Measurements from ENCODE around the gene ADCY9. TPM values are rescaled to one million over a fixed set of nuclear protein-coding genes. Genes with fewer than 3 reads are reported as not detected.
A peak's percentile ranks its signal among the peaks of the same experiment; 100 is the strongest.

ADCY9 gene
- total RNA-seq, 2 donors from 2014 or later, result 31.5 to 42.2 TPM

DNA sequence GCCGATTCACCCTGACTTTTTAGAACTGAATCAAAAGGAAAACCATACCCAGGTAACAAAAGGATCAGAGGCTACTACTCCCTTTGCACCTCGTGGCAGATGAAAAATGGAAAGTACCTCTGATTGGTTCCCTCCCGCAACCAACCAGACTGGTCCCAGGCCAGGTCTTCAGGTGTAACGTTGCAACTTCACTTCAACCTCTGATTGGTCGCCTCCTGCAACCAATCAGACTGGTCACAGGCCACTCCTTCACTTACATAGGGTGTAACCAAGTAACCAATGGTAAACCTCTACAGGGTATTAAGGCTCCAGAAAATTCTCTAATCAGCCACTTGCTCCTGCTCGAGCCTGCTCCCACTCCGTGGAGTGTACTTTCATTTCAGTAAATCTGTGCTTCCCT lies 89.4 kb downstream of the ADCY9 start:
- Histone ChIP-seq H3K4me1 (no peaks in the 10 kb centered on the region), H3K27me3 (no peaks in the 10 kb centered on the region), H3K27ac (no peak overlapping the region), H3K4me3 (no peak overlapping the region), H3K36me3 (no peaks in the 10 kb centered on the region), H3K9me3 (no peaks in the 10 kb centered on the region)
- no peak for DNase-seq (ENCODE audit: low spot score)
- TF ChIP-seq, protein P1, sequence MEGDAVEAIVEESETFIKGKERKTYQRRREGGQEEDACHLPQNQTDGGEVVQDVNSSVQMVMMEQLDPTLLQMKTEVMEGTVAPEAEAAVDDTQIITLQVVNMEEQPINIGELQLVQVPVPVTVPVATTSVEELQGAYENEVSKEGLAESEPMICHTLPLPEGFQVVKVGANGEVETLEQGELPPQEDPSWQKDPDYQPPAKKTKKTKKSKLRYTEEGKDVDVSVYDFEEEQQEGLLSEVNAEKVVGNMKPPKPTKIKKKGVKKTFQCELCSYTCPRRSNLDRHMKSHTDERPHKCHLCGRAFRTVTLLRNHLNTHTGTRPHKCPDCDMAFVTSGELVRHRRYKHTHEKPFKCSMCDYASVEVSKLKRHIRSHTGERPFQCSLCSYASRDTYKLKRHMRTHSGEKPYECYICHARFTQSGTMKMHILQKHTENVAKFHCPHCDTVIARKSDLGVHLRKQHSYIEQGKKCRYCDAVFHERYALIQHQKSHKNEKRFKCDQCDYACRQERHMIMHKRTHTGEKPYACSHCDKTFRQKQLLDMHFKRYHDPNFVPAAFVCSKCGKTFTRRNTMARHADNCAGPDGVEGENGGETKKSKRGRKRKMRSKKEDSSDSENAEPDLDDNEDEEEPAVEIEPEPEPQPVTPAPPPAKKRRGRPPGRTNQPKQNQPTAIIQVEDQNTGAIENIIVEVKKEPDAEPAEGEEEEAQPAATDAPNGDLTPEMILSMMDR (IDR thresholded peaks at IDR 0.05), result no peak

DNA sequence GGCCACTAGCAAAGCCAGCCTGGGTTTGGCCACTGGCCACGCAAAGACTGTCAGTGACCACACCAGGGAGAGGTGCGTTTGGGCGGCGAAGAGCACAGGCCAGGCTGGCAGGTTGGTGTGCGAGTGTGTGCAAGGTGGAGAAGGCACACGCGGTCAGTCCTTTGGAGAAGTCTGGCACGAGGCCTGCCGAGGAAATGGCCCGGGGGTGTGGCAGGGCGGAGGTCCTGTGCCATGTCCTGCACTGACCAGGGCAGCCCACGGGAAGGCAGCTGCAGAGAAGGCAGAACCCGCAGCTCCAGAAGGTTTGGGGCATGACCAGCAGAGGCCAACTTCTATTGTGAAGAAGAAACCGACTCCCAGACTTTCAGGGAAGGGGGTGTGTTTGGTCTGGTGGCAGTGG lies 90.8 kb downstream of the ADCY9 start:
- Histone ChIP-seq H3K36me3 (no peaks in the 10 kb centered on the region), H3K27me3 (no peaks in the 10 kb centered on the region), H3K9me3 (no peaks in the 10 kb centered on the region), H3K4me1 (no peaks in the 10 kb centered on the region), H3K4me3 (no peak overlapping the region), H3K27ac (no peak overlapping the region)
- TF ChIP-seq, protein P1 (IDR thresholded peaks at IDR 0.05), result no peak
- no peak for DNase-seq (ENCODE audit: low spot score)

DNA sequence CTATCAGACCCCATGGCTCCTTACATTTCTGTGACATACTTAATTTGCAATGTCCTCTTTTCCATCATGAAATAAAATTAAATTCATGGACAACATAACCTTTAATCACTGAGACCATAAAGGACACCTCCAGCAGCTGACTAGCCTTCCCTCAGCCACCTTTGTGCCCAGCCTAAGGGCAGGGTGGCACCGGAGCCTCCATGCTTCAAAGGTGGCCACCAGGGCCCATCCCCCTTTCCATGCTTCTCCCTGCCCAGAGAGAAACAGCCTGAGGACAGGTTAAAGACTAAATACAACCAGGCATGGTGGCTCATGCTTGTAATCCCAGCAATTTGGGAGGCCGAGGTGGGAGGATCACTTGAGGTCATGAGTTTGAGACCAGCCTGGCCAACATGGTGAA lies 94.3 kb downstream of the ADCY9 start:
- TF ChIP-seq, protein P1 (IDR thresholded peaks at IDR 0.05), result no peak
- DNase-seq (ENCODE audit: low spot score), result no peak
- Histone ChIP-seq H3K9me3 (no peaks in the 10 kb centered on the region), H3K27me3 (no peaks in the 10 kb centered on the region), H3K36me3 (no peaks in the 10 kb centered on the region), H3K4me1 (peaks cover 0 to 11% of the 10 kb centered on the region in 2 donors), H3K4me3 (no peak overlapping the region), H3K27ac (no peak overlapping the region)

DNA sequence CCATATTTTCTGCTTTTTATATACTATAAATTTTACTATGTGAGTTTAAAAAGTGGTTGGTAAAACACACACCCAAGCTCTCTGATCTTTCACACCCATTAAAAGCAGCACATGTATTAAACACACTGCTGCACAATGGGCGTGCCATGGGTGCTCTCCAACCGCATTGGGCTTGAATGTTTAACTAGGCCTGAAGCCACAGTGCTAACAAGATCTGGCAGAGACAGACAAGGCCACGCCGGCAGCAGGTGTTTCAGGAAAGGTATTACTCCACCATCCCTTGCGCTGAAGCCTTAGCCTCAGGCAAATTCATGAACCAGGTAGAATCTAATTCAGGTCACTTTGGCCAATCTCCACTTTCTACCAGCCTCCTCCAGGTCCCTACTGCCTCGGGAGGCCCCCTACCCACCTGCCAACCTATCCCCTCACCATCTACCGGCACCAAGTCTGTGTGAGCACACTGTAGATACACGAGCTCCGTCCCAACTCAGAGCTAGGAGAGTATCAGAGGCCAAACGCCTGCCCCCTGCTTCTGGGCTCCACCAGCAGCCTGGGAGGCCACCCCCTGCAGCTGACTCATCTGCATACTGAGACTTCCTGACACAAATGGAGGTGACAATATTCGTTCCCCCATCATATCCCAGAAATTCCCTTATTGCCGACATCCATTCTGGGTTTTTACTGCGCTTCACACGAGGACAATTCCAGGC lies 95.0 kb downstream of the ADCY9 start:
- H3K27ac ChIP-seq, result no peak overlapping the region
- H3K4me1 ChIP-seq, result peaks cover 0 to 11% of the 10 kb centered on the region in 2 donors

DNA sequence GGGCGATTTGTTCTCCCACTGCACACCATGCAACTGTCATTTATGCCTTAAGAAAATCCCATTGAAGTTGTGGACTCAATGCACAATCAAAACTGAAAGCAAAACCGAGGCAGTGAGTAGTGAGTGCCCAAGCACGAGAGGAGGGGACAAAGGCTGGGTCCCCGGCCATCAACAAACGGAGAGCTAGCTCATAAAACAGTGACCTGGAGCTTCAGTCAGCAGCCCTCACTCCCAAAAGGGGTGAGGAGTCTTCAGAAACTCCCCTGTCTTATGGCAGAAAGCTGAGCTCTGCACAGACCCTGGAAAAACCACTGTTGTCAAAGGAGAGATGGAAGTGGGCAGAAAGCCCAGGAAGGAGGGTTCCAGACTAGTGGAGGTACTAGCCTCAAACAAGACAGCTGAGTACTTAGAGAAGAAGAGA lies 96.9 kb downstream of the ADCY9 start:
- TF ChIP-seq, protein P1 (IDR thresholded peaks at IDR 0.05), result no peak
- H3K4me1 ChIP-seq, result peaks cover 0 to 11% of the 10 kb centered on the region in 2 donors
- H3K9me3 ChIP-seq, result no peaks in the 10 kb centered on the region
- H3K4me3 ChIP-seq, result peak overlapping the region; percentile 17 to 38
- DNase-seq (ENCODE audit: low spot score), result no peak
- H3K27me3 ChIP-seq, result no peaks in the 10 kb centered on the region
- H3K36me3 ChIP-seq, result no peaks in the 10 kb centered on the region
- peak overlapping the region in 1 of 2 donors; percentile 47 for H3K27ac ChIP-seq

More for the DNA sequence above, 95.0 kb downstream of the ADCY9 start:
- DNase-seq (ENCODE audit: low spot score), result no peak
- TF ChIP-seq, protein P1 (IDR thresholded peaks at IDR 0.05), result no peak
- Histone ChIP-seq H3K27me3 (no peaks in the 10 kb centered on the region), H3K9me3 (no peaks in the 10 kb centered on the region), H3K4me3 (no peak overlapping the region), H3K36me3 (no peaks in the 10 kb centered on the region)

DNA sequence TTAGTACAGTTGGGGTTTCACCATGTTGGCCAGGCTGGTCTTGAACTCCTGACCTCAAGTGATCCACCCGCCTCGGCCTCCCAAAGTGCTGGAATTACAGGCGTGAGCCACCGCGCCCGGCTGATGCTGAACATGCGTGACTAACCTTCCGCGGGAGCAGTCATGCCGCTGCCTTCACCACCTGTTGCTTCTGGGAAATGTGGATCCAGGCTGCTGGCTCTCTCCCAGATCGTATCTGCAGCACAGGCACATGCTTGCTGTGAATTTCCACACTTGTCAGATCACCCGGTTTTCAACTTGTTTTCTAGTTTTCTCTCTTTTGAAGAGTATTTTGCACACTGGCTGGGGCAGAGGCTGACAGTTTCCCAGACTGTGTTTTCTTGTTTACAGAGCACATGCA lies 97.9 kb downstream of the ADCY9 start:
- no peaks in the 10 kb centered on the region for H3K9me3 ChIP-seq
- no peaks in the 10 kb centered on the region for H3K27me3 ChIP-seq
- H3K36me3 ChIP-seq, result no peaks in the 10 kb centered on the region
- DNase-seq (ENCODE audit: low spot score), result no peak
- TF ChIP-seq, protein P1 (IDR thresholded peaks at IDR 0.05), result no peak
- H3K27ac ChIP-seq, result no peak overlapping the region
- H3K4me1 ChIP-seq, result peaks cover 0 to 11% of the 10 kb centered on the region in 2 donors
- no peak overlapping the region for H3K4me3 ChIP-seq

Data from right atrium auricular region (tissue), 2 donors.